ENCODE data around the gene MISP.

DNA sequence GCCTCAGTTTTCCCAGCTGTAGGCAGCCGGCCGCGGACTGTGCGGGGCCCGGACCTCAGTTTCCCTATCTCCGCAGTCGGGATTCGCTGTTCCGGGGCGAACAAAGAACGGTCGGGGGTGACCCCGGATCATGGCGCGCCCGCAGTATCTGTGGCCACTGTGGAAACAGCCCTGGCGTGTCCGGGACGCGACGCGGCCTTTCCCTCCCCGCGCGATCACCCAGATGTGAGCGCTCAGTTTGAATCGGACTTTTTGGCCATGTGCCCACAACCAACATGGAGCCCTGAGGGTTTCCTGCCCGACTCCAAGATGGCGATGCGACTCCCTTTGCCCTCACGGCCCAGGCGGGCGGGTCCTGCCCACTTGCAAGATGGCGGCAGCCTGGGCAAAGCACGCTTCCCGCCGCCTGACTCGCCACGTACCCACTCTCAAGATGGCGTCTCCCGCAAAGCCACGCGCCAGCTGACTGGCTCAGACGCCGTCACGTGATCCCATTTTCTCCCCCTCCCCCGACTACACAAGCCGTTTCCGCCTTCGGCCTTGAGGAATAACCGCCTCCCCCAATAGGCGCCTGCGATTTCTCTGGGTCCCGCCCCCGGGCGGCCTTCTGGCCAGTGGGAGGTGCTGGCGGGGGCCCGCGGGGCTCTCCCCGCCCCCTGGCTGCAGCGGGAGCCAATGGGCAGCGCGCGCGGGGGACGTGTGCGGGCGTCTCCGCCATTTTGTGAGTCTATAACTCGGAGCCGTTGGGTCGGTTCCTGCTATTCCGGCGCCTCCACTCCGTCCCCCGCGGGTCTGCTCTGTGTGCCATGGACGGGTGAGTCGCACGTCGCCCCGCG, 46.0 kb downstream of the MISP start, which contains the start of gene PTBP1:
- no peak for TF ChIP-seq EZH2 (IDR thresholded peaks at IDR 0.05; ENCODE audit: borderline replicate concordance, low read length)
- TF ChIP-seq, protein P1, sequence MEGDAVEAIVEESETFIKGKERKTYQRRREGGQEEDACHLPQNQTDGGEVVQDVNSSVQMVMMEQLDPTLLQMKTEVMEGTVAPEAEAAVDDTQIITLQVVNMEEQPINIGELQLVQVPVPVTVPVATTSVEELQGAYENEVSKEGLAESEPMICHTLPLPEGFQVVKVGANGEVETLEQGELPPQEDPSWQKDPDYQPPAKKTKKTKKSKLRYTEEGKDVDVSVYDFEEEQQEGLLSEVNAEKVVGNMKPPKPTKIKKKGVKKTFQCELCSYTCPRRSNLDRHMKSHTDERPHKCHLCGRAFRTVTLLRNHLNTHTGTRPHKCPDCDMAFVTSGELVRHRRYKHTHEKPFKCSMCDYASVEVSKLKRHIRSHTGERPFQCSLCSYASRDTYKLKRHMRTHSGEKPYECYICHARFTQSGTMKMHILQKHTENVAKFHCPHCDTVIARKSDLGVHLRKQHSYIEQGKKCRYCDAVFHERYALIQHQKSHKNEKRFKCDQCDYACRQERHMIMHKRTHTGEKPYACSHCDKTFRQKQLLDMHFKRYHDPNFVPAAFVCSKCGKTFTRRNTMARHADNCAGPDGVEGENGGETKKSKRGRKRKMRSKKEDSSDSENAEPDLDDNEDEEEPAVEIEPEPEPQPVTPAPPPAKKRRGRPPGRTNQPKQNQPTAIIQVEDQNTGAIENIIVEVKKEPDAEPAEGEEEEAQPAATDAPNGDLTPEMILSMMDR (IDR thresholded peaks at IDR 0.05; ENCODE audit: low read length): no peak

All from OCI-LY1 (cell line).